Tibial nerve (tissue), 4 donors: ENCODE data around the gene ABHD12B.

Experiments used
- EP300 ChIP-seq, 2 donors: sonication (generic); formaldehyde crosslinking; IDR thresholded peaks; one replicate each; pipeline ENCODE4 v1.6.1; 2017; ENCODE audit warnings: antibody characterized with exemption in 2 of 2, mild to moderate bottlenecking in 1 of 2
- POLR2A ChIP-seq, 2 donors: fragments of 450-650 bp; IDR thresholded peaks; one replicate each; pipeline ENCODE4 v1.6.1; 2017; ENCODE audit warnings: antibody characterized with exemption in 2 of 2, mild to moderate bottlenecking in 2 of 2, moderate library complexity in 2 of 2
- TF ChIP-seq, protein P1 (sequence below), 5 experiments: fragments of 200-600 bp in 3 of 5; fragments of 450-650 bp in 2 of 5; sonication (generic) in 3 of 5; IDR thresholded peaks; one replicate each; pipeline ENCODE4 v1.5.1; 2016 to 2019; ENCODE audit warnings: antibody characterized with exemption in 5 of 5, mild to moderate bottlenecking in 3 of 5, moderate library complexity in 2 of 5

DNA sequence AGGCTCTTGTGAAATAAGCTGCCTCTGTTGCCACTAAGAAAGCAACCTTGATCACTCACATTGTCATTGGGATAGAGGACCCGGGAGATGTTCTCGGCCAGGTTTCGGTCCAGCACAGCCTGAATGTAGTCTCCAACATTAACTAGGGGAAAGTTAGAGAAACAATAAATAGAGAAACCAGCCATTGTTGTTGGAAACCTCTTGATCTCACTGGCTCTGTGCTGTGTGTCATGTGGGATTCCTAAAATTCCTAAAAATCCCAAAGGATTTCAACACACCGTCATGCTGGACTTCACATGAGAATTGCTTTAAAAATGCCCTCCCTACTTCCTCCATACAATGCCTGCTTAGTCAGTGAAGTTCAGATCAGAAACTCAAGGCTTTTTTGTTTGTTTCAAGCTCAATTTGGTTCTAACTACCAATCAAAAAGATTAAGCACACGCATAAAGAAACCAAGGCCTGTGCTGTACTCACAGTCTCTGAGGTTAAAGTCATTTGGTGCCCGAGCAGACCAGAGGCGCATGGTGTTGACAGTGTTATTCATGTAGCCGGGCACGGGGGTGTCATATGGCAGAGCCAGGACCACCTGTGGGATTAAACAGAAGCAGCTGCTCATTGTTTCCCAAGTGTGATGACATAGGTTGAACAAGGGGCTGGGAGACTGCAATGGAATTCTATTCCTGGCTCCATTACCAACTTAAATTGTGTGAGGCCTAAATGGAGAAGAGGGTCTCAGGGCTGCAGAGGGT, 48.8 kb downstream of the ABHD12B start:
- TF ChIP-seq, protein P1, sequence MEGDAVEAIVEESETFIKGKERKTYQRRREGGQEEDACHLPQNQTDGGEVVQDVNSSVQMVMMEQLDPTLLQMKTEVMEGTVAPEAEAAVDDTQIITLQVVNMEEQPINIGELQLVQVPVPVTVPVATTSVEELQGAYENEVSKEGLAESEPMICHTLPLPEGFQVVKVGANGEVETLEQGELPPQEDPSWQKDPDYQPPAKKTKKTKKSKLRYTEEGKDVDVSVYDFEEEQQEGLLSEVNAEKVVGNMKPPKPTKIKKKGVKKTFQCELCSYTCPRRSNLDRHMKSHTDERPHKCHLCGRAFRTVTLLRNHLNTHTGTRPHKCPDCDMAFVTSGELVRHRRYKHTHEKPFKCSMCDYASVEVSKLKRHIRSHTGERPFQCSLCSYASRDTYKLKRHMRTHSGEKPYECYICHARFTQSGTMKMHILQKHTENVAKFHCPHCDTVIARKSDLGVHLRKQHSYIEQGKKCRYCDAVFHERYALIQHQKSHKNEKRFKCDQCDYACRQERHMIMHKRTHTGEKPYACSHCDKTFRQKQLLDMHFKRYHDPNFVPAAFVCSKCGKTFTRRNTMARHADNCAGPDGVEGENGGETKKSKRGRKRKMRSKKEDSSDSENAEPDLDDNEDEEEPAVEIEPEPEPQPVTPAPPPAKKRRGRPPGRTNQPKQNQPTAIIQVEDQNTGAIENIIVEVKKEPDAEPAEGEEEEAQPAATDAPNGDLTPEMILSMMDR (IDR thresholded peaks at IDR 0.05): no peak
- TF ChIP-seq POLR2A (IDR thresholded peaks at IDR 0.05): no peak
- TF ChIP-seq EP300 (IDR thresholded peaks at IDR 0.05): no peak
